A673 (cell line): ENCODE data around the gene NEK1.

Experiments used
- CTCF ChIP-seq: fragments of 300-800, 200-600 bp; sonication (generic); conservative IDR thresholded peaks from 2 replicates; pipeline ENCODE4 v1.5.1; 2017; ENCODE audit warnings: low read depth, mild to moderate bottlenecking, antibody characterized with exemption, low read length, moderate library complexity, mixed read lengths
- EZH2 ChIP-seq: fragments of 200-600 bp; sonication (generic); IDR thresholded peaks from 2 replicates; pipeline ENCODE4 v1.6.1; 2017; ENCODE audit warnings: borderline replicate concordance, low read depth, mild to moderate bottlenecking, mixed read lengths, antibody characterized with exemption, low read length; ENCODE audit not compliant: poor library complexity, severe bottlenecking

GRCh38 chr4:169345316-169345721 is 267.1 kb downstream of the NEK1 start:
- TF ChIP-seq CTCF (no peak), EZH2 (no peak)
